HG02938 (cell line): Measurements from ENCODE around the gene TTLL7.

Experiments
- ATAC-seq: cut with Tn5 transposase; IDR thresholded peaks from one replicate; pipeline ENCODE4 v1.9.1; 2021; ENCODE audit warnings: mild to moderate bottlenecking, moderate library complexity; ENCODE audit not compliant: unreplicated experiment

The TTLL7 gene, protein sequence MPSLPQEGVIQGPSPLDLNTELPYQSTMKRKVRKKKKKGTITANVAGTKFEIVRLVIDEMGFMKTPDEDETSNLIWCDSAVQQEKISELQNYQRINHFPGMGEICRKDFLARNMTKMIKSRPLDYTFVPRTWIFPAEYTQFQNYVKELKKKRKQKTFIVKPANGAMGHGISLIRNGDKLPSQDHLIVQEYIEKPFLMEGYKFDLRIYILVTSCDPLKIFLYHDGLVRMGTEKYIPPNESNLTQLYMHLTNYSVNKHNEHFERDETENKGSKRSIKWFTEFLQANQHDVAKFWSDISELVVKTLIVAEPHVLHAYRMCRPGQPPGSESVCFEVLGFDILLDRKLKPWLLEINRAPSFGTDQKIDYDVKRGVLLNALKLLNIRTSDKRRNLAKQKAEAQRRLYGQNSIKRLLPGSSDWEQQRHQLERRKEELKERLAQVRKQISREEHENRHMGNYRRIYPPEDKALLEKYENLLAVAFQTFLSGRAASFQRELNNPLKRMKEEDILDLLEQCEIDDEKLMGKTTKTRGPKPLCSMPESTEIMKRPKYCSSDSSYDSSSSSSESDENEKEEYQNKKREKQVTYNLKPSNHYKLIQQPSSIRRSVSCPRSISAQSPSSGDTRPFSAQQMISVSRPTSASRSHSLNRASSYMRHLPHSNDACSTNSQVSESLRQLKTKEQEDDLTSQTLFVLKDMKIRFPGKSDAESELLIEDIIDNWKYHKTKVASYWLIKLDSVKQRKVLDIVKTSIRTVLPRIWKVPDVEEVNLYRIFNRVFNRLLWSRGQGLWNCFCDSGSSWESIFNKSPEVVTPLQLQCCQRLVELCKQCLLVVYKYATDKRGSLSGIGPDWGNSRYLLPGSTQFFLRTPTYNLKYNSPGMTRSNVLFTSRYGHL

DNA sequence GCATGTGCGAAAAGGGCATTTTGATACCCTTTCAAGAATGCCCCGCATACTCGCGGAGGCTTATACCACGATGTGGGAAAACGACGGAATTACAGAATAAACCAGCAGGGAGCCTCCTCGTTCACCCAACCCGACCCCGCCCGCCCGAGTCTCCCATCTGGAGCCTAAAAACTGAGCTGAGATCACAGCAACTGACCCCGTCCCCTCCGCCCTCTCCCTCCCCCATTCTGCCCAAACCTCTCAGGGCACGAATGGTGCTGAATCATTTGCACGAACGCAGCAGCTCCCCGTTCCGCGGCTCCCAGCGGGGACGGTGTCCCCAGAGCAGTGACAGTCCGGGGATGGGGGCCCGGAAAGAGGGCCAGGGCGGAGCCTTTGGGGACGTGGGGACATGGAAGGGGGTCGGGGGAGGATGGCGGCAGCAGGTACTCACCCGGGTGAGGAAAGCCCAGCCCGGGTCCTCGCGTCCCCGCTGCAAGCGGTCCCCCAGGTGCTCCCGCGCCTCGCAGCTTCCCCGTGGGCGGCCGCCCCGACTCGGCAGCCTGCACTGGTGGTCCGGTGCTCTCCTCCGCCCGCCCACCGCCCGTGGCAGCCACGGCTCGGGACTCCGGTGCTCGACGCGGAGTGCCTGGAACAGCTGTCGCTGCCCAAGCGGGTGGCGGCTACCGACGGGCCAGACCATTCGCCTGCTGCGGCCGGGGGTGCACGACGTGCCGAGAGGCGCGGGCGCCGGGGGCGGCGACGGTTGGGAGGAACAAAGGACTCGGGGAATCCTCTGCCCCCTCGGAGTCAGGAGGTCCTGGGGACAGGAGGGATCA, at the start of gene TTLL7:
TTLL7 (minus strand) TSS at position 635 of the 818 bp plus-strand sequence. CDS start 46,921 bp downstream, outside the sequence.
- peak; percentile 76 for ATAC-seq

DNA sequence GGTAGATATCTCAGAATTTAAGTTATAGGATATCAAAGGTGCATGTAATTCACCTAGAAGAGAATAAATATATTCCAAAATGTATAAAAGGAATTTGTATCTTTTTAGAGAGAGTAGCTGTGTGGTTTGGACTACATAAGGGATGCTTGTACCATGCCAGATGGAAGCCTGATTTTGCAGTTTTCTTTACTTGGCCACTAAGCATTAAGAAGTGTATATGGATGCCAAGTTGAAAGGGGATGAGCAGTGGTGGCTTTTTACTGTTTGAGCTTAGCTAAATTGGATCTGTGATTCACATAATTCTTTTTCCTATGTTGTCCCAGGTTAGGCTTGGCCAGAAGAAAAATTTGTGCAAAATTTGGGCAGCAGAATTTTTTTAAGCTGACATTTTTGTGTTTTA, 43.5 kb upstream of the TTLL7 start:
- no peak for ATAC-seq

- no peak for ATAC-seq
Measured at GRCh38 chr1:84037758-84038611, 39.1 kb upstream of the TTLL7 start.

DNA sequence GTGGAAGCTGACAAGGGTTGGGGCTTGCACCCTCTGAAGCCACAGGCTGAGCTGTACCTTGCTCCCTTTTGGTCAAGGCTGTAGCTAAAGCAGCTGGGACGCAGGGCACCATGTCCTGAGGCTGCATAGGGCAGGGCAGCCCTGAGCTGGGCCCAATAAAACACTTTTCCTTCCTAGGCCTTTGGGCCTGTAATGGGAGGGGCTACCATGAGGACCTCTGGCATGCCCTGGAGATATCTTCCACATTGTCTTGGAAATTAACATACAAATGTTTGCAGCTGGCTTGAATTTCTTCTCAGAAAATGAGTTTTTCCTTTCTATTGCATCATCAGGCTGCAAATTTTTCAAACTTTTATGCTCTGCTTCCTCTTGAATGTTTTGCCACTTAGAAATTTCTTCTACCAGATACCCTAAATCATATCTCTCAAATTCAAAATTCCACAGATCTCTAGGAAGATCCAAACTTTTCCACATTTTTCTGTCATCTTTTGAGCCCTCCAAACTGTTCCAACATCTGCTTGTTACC, 32.9 kb upstream of the TTLL7 start:
- no peak for ATAC-seq

GRCh38 chr1:84027368-84027767, 28.4 kb upstream of the TTLL7 start:
- no peak for ATAC-seq

GRCh38 chr1:84025966-84026365, 27.0 kb upstream of the TTLL7 start:
- no peak for ATAC-seq

- ATAC-seq = no peak
Measured at GRCh38 chr1:84021822-84022221, 22.9 kb upstream of the TTLL7 start.

- ATAC-seq = no peak
Measured at GRCh38 chr1:84020151-84020550, 21.2 kb upstream of the TTLL7 start.

DNA sequence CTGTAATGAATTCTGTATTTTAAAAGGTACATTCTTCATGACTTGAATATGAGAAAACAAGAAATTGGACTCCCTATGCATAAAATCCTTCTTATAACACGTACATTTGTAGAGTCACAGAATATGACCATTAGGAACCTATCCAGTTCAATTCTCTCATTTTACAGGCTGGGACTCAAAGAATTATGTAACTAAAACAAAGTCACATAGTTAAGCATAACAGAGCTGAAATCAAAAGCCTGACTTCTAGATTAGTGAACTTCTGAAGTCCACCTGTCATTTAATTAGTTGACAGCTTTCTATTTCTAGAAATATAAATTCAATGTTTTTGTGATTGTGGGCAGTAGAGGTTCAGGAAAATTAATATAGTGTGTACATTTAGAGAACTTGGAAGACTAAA, 20.3 kb upstream of the TTLL7 start:
- ATAC-seq = no peak

DNA sequence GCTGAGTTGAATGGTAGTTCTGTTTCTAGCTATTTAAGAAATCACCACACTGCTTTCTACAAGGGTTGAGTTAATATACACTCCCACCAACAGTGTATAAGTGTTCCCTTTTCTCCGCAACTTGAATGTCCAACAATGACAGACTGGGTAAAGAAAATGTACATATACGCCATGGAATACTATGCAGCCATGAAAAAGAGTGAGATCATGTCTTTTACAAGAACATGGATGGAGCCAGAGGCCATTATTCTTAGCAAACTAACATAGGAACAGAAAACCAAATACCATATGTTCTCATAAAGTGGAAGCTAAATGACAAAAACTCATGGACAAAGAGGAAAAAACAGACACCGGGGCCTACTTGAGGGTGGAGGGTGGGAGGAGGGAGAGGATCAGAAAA, 14.8 kb upstream of the TTLL7 start:
- no peak for ATAC-seq

GRCh38 chr1:84012018-84012417, 13.1 kb upstream of the TTLL7 start:
- ATAC-seq = no peak

- ATAC-seq = no peak
Measured at GRCh38 chr1:84010136-84010535, 11.2 kb upstream of the TTLL7 start.

GRCh38 chr1:84008631-84009030, 9.7 kb upstream of the TTLL7 start:
- ATAC-seq = no peak

- ATAC-seq = no peak
Measured at GRCh38 chr1:84006591-84006990, 7.7 kb upstream of the TTLL7 start.

DNA sequence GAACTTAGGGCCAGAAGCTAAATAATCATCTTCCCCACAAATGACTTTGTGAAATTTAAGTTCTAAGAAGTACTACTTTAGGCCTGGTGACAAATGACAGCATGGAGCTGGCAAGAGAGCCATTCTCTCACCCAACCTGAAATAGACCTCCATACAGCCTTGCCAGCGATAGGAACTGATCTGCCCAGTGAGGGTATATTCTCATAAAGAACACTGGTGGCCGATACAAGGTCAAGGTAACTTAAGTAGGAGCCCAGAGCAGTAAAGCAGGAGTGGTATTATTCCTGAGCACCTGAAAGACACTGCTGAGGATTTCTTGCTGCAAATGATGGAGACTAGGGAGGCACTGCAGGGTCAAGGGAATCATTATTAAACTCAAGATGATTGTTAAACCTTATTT, 2.6 kb upstream of the TTLL7 start:
- ATAC-seq = no peak

GRCh38 chr1:84000954-84001495, 2.1 kb upstream of the TTLL7 start:
- no peak for ATAC-seq

- ATAC-seq = no peak
Measured at GRCh38 chr1:84000196-84000885, 1.4 kb upstream of the TTLL7 start.

- ATAC-seq = peak; percentile 92
Measured at GRCh38 chr1:83999316-83999819, 436 bp upstream of the TTLL7 start.

DNA sequence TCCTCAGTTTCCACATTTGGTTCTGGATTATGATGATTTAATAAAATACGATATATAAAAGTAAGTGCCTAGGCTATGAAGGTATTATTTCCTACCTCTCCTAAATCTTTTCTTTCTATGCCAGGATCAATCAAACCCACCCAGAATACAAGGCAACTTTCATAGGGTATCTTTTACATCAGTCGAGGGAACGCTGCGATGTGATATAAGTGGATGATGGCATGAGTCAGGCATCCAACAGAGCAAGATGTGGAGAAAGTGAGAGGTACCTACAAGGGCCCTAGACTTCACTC, 781 bp downstream of the TTLL7 start:
- ATAC-seq = no peak
